Measurements from ENCODE around the gene CRACDL. TPM values are rescaled to one million over a fixed set of nuclear protein-coding genes. Genes with fewer than 3 reads are reported as not detected.

Gene CRACDL
- total RNA-seq, 1 donor from 2014 or later: 17.8 TPM

DNA sequence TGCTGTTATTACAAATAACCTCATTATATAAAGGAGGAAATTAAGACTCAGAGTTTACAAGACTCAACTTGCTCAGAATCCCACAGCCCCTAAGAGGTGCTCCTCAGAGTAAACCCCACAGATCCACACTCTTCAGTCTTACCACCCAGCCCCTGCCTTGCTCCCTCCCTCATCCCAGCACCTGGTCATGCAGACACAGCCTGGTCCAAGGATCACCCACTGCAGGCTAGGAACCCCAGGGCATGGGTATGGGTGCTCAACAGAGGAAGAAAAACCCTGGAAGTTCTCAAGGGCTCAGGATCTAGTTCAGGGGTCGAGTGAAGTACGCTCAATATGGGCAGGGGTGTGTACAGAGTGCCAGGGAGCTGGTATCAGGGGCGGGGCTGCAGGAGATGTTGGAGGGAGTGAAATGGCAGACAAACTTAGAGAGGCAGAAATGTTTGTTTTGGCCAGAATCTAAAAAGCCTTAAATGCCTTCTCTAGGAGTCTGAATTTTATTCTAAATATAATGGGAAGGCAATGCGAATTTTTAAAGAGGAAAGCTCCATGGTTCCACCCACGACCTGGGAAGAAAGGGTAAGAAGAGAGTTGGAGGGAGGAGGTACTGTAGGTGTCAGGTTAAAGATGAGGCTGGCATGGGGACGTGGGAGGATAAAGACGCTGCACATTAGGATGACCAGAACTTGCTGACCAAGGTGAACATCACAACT is 126.0 kb downstream of the CRACDL start:
- ATAC-seq (no peak), DNase-seq (no peak)
- H3K4me1 ChIP-seq: peaks cover 36% of the 10 kb centered on the region
- no peak overlapping the region for H3K27ac ChIP-seq
- H3K36me3 ChIP-seq: no peaks in the 10 kb centered on the region
- H3K9me3 ChIP-seq: no peaks in the 10 kb centered on the region
- H3K27me3 ChIP-seq (ENCODE audit: low read depth): no peaks in the 10 kb centered on the region
- no peak overlapping the region for H3K4me3 ChIP-seq
- intact Hi-C loops (cut with DNase I): no loop called here
- TF ChIP-seq, protein P1, sequence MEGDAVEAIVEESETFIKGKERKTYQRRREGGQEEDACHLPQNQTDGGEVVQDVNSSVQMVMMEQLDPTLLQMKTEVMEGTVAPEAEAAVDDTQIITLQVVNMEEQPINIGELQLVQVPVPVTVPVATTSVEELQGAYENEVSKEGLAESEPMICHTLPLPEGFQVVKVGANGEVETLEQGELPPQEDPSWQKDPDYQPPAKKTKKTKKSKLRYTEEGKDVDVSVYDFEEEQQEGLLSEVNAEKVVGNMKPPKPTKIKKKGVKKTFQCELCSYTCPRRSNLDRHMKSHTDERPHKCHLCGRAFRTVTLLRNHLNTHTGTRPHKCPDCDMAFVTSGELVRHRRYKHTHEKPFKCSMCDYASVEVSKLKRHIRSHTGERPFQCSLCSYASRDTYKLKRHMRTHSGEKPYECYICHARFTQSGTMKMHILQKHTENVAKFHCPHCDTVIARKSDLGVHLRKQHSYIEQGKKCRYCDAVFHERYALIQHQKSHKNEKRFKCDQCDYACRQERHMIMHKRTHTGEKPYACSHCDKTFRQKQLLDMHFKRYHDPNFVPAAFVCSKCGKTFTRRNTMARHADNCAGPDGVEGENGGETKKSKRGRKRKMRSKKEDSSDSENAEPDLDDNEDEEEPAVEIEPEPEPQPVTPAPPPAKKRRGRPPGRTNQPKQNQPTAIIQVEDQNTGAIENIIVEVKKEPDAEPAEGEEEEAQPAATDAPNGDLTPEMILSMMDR (IDR thresholded peaks at IDR 0.05): no peak

DNA sequence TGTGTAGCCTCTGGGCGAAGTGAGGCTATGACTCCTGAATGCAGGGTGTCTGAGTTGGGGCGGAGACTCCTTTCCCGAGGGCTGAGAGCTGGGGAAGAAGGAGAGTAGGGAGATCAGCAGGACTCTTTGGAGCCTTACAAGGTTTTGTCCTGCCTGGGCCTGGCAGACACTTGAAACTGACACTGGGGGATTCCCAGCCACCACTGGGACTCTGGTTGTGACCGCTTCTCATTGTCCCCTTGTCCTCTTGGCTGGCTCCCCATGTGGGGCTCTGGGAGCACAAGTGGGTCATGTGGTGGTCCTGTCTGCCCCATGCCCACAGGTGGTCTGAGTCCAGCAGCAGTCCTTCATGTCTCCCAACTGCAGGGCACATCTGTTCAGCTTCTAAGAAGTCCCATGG is 126.9 kb downstream of the CRACDL start:
- Histone ChIP-seq H3K27me3 (ENCODE audit: low read depth) (no peaks in the 10 kb centered on the region), H3K27ac (no peak overlapping the region), H3K4me1 (peaks cover 39% of the 10 kb centered on the region), H3K4me3 (no peak overlapping the region), H3K9me3 (no peaks in the 10 kb centered on the region), H3K36me3 (no peaks in the 10 kb centered on the region)
- TF ChIP-seq, protein P1 (IDR thresholded peaks at IDR 0.05): no peak
- intact Hi-C loops (cut with DNase I): no loop called here
- ATAC-seq (no peak), DNase-seq (no peak)

DNA sequence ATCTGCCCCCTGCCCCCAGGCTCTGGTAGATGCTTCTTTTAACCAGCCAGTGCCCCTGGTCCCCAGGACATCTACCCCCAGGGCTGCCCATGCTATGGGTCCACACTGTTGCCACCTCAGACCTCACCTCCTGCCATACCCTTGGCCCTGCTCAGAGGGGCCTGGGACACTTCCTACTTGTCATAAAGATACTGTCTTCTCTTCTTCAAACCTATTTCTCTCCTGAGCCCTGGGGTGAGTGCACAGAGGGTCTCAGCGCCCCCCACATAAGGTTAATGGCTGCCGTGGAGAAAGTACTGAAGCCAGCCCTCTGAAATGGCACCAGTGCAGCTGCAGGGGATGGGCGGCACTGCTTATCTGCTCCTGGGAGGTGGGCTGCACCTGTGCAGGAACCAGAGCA is 127.5 kb downstream of the CRACDL start:
- intact Hi-C loops (cut with DNase I): no loop called here
- DNase-seq (no peak), ATAC-seq (no peak)
- Histone ChIP-seq H3K27me3 (ENCODE audit: low read depth) (no peaks in the 10 kb centered on the region), H3K4me1 (peaks cover 39% of the 10 kb centered on the region), H3K4me3 (no peak overlapping the region), H3K9me3 (no peaks in the 10 kb centered on the region), H3K27ac (no peak overlapping the region), H3K36me3 (no peaks in the 10 kb centered on the region)
- TF ChIP-seq, protein P1 (IDR thresholded peaks at IDR 0.05): no peak

DNA sequence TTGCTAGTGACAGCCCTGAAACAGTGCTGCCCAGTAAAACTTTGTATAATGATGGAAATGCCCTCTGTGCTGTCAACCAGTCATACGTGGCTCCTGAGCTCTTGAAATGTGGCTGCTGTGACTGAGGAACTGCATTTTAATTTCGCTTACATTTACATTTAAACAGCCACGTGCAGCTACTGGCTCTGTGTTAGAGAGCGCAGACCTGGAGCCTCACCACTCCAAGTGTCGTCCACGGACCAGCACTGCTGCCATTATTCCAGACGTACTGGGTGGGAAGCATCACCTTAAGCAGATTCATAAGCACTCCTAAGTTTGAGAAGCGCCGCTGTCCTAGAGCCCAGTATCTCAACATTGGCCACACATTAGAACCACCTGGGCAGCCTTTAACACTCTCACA is 128.1 kb downstream of the CRACDL start:
- TF ChIP-seq, protein P1 (IDR thresholded peaks at IDR 0.05): no peak
- intact Hi-C loops (cut with DNase I): no loop called here
- Histone ChIP-seq H3K4me1 (peaks cover 39% of the 10 kb centered on the region), H3K36me3 (no peaks in the 10 kb centered on the region), H3K9me3 (no peaks in the 10 kb centered on the region), H3K4me3 (no peak overlapping the region), H3K27ac (no peak overlapping the region), H3K27me3 (ENCODE audit: low read depth) (no peaks in the 10 kb centered on the region)
- DNase-seq (no peak), ATAC-seq (no peak)

DNA sequence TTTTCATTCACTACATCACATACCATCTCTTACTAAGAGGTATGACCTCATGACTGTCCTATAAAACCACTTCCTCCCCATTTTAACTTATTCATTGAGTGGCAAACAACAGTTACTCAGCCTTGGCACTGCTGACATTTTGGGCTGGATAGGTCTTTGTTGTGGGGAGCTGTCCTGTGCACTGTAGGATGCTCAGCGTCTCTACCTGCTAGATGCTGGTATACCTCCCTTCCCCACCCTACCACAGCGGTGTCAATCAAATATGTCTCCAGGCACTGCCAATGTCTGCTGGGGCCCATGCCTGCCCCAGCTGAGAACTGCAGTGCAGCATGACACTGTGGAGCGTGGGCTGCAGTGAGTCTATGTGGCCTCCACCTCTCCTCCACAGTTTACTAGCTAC is 128.8 kb downstream of the CRACDL start:
- Histone ChIP-seq H3K27me3 (ENCODE audit: low read depth) (no peaks in the 10 kb centered on the region), H3K36me3 (no peaks in the 10 kb centered on the region), H3K9me3 (no peaks in the 10 kb centered on the region), H3K4me1 (peaks cover 39% of the 10 kb centered on the region), H3K27ac (no peak overlapping the region), H3K4me3 (no peak overlapping the region)
- ATAC-seq (no peak), DNase-seq (no peak)
- intact Hi-C loops (cut with DNase I): no loop called here
- TF ChIP-seq, protein P1 (IDR thresholded peaks at IDR 0.05): no peak

Measured in lower lobe of right lung (tissue), 2 donors.